Measurements from ENCODE around the gene GRIN2C.

Gene GRIN2C

DNA sequence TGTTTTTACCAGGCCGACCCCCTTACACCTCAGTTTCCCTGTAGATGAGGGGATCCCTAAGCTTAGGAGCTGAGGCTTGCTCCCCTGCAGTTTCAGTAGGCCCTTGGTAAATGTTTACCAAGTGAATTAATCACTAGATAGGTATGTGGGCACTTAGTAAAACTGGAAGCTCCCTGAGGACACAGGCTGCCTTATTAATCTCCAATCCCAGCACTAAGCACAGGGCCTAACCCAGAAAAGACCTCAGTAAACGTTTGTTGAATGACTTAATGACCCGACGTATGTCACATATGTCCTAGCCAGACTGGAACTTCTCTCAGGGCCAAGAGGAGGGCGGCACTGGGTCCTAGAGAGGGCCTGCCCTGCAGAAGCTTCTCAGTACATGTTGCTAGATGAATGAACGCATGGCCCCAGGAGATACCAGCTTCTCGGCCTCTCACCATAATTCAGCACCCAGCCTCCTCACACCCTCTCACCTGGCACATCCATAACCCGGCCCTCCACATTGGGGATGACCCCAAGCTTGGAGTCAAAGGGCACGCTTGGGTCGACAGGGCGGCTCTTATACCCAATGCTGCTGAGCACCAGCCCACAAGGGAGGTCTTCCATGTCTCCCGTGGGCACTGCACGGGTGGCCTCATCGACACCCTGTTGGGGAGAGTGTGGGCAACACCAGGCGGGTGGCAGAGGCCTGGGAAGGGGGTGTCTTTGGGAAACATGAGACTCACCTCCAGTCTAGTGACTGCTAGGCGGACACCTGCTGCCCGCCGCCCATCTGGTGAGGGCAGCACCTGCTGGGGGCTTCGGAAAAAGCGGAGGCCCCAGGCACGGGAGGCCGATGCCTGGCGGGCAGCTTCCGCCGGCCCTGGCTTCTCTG is 4.0 kb upstream of the GRIN2C start:
- DNase-seq, result no peak

DNA sequence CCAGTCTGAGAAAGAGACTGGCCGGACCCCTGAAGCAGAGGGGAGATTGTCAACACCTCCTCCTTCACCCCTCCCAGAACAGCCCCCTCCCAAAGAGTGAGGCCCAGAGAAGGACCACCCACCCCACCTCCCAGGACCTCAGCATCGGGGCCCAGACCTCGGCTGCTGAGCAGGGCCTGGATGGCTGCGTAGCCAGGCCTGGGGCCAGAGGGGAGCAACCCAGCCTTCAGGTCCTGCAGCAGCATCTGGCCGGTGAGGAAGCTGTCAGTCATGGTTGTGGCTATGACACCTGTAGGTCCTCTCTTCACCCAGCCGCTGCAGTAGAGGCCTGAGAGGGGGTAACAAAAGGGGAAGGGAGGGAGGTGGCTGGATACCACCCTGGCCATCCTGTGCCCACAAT is 3.2 kb upstream of the GRIN2C start:
- no peak for DNase-seq

- DNase-seq, result peak; percentile 87
These were observed 2.6 kb upstream of the GRIN2C start for GRCh38 chr17:74862108-74862901.

GRCh38 chr17:74861662-74862107 is 2.0 kb upstream of the GRIN2C start:
- DNase-seq, result no peak

GRCh38 chr17:74860872-74861661 is 1.4 kb upstream of the GRIN2C start:
- no peak for DNase-seq

DNA sequence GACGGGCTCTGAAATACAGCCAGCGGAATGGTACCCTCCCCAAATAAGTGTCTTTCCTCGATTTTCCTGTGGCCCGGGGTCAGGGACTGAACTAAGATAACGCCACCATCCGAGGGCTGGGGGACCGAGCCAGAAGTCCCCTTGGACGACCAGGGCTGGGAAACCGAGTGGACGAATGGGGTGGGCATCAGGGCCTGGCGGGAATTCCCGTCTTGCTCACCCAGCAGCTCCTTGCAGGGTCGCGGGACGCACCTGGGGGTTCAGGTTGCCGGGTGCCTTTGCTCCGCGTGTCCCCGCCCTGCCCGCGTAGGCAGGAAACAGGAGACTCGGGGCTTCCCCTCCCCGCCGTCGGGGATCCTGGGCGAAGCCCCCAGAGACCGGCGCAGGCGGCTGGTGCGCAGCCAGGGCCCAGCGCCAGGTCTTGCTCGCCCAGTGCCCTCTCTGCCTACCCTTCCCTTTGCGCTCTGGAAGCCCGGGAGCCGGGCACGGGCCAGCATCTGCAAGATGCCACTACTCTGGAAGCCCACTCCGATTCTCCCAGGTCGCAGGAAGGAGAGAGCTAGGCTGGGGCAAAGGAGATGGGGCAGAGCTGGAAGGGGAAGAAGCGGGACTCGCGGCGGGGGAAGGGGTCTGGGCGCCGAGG is 665 bp upstream of the GRIN2C start:
- no peak for DNase-seq

DNA sequence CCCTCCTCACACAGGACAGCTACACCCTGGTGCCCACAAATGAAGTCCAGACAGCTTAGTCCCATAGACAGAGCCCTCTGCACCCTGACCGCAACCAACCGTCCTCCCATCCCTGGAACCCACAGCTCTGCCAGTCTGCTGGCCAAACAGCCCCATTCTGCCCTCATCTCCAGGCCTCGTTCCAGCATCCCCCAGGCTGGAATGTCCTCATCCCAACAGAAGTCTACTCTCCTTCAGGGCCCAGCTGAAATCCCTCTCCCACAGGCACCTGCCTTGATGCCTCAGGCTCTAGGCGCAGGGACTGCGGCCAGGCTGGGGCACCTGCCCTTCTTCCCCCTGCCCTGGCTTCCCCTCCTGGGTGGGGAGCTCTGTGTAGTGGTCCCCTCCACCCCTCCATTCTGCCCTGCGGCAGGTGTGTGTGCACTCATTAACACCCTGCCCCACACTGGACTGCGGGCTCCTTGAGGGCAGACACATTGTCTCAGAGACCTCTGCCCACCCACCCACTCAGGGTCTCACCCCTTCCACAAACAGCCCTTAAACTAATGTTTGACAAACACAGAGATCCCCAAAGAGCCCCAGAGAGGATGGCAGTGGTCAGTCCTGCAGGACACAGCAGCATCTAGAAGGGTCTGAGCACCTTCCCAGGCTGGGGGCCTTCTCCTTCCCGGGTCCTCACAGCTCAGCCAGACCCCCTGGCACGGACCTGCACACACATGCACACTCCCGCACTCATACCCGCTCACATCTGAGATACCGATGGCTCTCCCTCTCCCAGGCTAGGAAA is 820 bp downstream of the GRIN2C start:
- no peak for DNase-seq

GRCh38 chr17:74857191-74857590 is 2.5 kb downstream of the GRIN2C start:
- no peak for DNase-seq

- DNase-seq, result no peak
These were observed 3.6 kb downstream of the GRIN2C start for GRCh38 chr17:74856112-74856511.

DNA sequence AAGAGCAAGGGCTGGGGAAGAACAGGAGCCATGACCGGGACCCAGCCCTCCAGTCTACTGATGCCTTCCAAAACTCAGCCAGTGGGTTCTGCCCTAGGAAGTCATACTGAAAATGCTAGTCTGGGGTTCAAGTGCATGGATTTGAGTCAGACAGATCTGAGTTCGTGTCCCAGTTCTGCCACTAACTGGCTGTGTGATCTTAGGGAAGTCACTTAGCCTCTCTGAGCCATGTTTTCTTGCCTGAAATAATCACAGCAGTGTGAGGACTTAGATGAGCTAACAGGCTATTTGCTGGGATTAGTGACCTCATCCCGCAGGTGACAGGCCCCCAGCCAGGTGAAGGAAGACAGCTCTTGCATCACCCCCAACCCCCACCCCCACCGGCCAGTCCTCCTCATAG is 4.4 kb downstream of the GRIN2C start:
- DNase-seq, result no peak

DNA sequence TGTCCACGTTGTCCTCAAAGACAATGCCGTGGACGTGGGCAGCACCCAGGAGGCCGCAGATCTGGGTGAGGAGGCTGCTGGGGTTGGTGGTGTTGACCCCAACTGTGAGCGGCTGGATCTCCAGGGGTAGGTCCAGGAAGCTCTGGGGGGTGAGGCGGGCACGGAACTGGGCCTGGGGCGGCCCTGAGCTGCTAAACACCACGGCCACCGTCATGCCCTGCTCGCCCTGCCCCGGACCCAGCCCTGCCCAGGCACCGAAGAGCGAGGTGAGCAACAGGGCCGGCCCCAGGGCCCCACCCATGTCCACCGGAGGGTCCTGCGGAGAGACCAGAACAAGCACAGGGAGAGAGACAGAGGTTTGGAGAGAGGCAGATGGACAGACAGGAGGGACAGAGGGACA is 4.9 kb downstream of the GRIN2C start:
- no peak for DNase-seq

GRCh38 chr17:74853669-74854068 is 6.0 kb downstream of the GRIN2C start:
- DNase-seq, result no peak

- no peak for DNase-seq
These were observed 6.7 kb downstream of the GRIN2C start for GRCh38 chr17:74853048-74853397.

DNA sequence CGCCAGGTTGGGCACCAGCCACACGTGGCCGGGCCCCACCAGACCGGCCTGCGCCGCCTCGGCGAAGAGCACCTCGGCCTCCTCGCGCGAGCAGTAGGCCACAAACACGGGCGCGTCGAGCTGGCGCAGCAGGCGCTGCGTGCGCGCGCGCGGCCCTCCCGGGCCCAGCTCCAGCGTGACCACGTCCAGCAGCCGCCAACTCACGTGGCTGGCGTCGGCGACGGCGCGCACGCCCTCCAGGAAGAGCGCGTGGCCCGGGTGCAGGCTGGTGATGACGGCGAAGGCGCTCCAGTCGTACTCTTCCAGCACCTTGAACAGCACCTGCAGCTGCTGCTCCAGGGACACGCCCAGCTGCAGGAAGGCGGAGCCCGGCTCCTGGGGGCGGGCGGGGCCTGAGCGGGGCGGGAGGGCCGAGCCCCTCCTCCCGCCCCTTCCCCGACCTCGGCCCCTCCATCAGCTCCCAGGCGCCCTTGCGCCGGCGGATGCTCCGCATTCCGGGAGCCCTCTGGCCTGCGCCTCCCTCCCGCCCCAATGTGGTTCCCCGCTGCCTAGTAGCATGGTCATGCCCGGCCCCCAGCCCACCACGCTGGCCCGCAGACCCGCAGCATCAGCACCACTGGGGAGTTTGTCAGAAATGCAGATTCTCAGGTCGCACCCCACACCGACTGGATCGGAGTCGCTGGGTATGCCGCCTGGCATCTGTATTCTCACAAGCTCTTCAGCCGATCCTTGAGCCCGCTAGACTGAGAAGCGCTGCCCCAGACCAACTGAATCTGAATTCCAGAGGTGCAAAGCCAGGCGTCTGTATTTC is 7.2 kb downstream of the GRIN2C start:
- peak; percentile 82 for DNase-seq

- DNase-seq, result no peak
These were observed 8.0 kb downstream of the GRIN2C start for GRCh38 chr17:74851612-74852236.

- DNase-seq, result no peak
These were observed 8.8 kb downstream of the GRIN2C start for GRCh38 chr17:74850914-74851313.

GRCh38 chr17:74850310-74850709 is 9.4 kb downstream of the GRIN2C start:
- no peak for DNase-seq

GRCh38 chr17:74848656-74849399 is 10.9 kb downstream of the GRIN2C start:
- no peak for DNase-seq

DNA sequence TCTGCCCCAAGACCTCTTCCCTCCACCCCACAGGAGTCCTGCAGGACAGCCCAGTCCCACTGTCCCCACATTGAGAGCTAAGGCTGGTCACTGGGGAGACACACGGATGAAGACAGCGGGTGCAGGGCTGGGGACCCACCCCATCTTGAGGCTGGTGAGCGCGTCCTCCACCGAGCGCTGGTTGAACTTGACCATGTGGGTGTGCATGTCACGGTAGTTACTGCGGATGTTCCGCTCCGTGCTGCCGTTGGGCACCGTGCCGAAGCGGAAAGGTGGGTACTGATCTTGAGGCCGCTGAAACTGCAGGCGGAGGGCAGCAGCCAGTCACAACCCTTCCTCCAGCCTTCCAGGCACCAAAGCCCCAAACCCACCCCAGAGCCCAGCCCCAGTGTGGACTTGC is 13.1 kb downstream of the GRIN2C start:
- DNase-seq, result no peak

GRCh38 chr17:74843352-74843627 is 16.4 kb downstream of the GRIN2C start:
- no peak for DNase-seq

Measured in NCI-H82 (cell line).